Transverse colon (tissue), 3 donors: Measurements from ENCODE around the gene MOB2.

Experiments
- EP300 ChIP-seq: sonication (generic); formaldehyde crosslinking; IDR thresholded peaks from one replicate; pipeline ENCODE4 v1.6.1; 2017; ENCODE audit warnings: antibody characterized with exemption, low read depth
- TF ChIP-seq, protein P1 (sequence below), 5 experiments: fragments of 200-600 bp in 3 of 5; fragments of 450-650 bp in 2 of 5; sonication (generic) in 3 of 5; IDR thresholded peaks; 1 replicate in 2 of 5; 2 replicates in 3 of 5; pipeline ENCODE4 v1.5.1; 2016 to 2017; ENCODE audit warnings: antibody characterized with exemption in 5 of 5, inconsistent platforms in 3 of 5, mild to moderate bottlenecking in 2 of 5, moderate library complexity in 1 of 5

DNA sequence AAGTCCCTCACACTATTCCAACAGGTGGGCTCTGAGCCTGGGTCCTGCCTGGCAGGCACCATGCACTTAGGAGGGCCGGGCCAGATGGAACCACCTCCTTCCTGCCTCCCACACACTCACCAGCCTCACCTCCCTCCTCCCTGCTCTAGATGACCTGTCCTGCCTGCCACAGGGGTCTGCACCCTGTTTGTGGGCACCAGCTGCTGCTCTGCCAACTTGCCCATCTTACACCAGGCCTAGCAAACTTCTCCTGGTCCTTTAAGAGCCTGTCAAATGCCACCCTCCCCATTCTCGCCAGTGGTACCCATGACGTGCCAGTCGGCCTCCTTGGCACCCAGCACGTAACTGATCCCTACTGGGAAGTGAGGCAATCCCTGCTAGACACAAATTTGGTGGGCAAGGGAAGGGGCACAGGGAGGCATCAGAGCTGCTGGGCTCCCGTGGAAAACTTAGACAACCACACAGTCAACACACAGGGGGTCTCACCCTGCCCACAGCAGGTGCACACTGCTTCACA lies 3.1 kb downstream of the MOB2 start:
- TF ChIP-seq, protein P1, sequence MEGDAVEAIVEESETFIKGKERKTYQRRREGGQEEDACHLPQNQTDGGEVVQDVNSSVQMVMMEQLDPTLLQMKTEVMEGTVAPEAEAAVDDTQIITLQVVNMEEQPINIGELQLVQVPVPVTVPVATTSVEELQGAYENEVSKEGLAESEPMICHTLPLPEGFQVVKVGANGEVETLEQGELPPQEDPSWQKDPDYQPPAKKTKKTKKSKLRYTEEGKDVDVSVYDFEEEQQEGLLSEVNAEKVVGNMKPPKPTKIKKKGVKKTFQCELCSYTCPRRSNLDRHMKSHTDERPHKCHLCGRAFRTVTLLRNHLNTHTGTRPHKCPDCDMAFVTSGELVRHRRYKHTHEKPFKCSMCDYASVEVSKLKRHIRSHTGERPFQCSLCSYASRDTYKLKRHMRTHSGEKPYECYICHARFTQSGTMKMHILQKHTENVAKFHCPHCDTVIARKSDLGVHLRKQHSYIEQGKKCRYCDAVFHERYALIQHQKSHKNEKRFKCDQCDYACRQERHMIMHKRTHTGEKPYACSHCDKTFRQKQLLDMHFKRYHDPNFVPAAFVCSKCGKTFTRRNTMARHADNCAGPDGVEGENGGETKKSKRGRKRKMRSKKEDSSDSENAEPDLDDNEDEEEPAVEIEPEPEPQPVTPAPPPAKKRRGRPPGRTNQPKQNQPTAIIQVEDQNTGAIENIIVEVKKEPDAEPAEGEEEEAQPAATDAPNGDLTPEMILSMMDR (IDR thresholded peaks at IDR 0.05), result no peak
- no peak for TF ChIP-seq EP300
